ENCODE results near the gene NPHP4. TPM values are rescaled to one million over a fixed set of nuclear protein-coding genes. Genes with fewer than 3 reads are reported as not detected.

The NPHP4 gene
- total RNA-seq, 1 experiment from 2014 or later = 16.8 TPM

DNA sequence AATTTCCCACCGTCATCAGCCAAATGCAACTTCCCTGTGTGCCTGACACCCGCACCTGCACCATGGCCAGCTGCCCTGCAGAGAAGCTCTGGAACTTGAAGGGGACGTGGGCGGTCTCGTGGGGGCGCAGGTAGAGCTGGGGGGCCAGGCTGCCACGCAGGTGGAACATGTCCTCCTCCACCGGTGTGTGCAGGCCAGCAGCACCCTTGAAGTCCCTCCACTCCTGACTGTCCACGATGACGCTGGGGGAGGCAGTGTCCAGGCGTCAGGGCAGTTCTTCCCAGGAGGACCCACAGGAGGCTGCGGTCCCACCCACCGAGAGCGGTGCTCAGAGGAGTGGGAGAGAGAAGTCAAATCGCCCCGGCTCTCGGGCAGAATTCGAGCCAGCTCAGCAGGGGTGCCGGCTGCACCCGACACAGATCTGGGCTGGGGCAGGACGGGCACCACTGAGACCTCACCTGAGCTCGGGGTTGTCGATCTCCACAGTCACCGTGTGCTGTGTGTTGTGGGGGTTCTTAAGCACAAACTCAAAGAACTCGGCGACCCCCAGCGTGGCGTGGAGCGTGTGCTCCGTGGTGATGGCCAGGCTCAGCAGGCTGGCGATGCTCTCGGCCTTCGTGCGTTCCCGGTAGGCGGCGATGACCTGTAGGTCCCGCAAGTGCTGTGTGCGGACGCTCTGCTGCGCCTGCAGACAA, 117.7 kb downstream of the NPHP4 start:
- no peak for ATAC-seq
- Mint-ChIP-seq H3K9me3 (peaks cover 11% of the 10 kb centered on the region), H3K27me3 (ENCODE audit: low read depth) (no peaks in the 10 kb centered on the region), H3K36me3 (peaks cover 25% of the 10 kb centered on the region), H3K27ac (no peak overlapping the region), H3K4me3 (no peak overlapping the region), H3K4me1 (no peaks in the 10 kb centered on the region)
- no peak for TF ChIP-seq EMX1 (CRISPR knock-in tag; IDR thresholded peaks at IDR 0.05)
- TF ChIP-seq, protein P1, sequence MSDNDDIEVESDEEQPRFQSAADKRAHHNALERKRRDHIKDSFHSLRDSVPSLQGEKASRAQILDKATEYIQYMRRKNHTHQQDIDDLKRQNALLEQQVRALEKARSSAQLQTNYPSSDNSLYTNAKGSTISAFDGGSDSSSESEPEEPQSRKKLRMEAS (CRISPR knock-in tag; IDR thresholded peaks at IDR 0.05) = no peak
- TF ChIP-seq PRRX2 (CRISPR knock-in tag; IDR thresholded peaks at IDR 0.05) = no peak
- TF ChIP-seq, protein P2, sequence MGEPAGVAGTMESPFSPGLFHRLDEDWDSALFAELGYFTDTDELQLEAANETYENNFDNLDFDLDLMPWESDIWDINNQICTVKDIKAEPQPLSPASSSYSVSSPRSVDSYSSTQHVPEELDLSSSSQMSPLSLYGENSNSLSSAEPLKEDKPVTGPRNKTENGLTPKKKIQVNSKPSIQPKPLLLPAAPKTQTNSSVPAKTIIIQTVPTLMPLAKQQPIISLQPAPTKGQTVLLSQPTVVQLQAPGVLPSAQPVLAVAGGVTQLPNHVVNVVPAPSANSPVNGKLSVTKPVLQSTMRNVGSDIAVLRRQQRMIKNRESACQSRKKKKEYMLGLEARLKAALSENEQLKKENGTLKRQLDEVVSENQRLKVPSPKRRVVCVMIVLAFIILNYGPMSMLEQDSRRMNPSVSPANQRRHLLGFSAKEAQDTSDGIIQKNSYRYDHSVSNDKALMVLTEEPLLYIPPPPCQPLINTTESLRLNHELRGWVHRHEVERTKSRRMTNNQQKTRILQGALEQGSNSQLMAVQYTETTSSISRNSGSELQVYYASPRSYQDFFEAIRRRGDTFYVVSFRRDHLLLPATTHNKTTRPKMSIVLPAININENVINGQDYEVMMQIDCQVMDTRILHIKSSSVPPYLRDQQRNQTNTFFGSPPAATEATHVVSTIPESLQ (CRISPR knock-in tag; IDR thresholded peaks at IDR 0.05) = no peak
- TF ChIP-seq, protein P3, sequence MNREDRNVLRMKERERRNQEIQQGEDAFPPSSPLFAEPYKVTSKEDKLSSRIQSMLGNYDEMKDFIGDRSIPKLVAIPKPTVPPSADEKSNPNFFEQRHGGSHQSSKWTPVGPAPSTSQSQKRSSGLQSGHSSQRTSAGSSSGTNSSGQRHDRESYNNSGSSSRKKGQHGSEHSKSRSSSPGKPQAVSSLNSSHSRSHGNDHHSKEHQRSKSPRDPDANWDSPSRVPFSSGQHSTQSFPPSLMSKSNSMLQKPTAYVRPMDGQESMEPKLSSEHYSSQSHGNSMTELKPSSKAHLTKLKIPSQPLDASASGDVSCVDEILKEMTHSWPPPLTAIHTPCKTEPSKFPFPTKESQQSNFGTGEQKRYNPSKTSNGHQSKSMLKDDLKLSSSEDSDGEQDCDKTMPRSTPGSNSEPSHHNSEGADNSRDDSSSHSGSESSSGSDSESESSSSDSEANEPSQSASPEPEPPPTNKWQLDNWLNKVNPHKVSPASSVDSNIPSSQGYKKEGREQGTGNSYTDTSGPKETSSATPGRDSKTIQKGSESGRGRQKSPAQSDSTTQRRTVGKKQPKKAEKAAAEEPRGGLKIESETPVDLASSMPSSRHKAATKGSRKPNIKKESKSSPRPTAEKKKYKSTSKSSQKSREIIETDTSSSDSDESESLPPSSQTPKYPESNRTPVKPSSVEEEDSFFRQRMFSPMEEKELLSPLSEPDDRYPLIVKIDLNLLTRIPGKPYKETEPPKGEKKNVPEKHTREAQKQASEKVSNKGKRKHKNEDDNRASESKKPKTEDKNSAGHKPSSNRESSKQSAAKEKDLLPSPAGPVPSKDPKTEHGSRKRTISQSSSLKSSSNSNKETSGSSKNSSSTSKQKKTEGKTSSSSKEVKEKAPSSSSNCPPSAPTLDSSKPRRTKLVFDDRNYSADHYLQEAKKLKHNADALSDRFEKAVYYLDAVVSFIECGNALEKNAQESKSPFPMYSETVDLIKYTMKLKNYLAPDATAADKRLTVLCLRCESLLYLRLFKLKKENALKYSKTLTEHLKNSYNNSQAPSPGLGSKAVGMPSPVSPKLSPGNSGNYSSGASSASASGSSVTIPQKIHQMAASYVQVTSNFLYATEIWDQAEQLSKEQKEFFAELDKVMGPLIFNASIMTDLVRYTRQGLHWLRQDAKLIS (CRISPR knock-in tag; IDR thresholded peaks at IDR 0.05; ENCODE audit: borderline replicate concordance) = no peak
- TF ChIP-seq, protein P4, sequence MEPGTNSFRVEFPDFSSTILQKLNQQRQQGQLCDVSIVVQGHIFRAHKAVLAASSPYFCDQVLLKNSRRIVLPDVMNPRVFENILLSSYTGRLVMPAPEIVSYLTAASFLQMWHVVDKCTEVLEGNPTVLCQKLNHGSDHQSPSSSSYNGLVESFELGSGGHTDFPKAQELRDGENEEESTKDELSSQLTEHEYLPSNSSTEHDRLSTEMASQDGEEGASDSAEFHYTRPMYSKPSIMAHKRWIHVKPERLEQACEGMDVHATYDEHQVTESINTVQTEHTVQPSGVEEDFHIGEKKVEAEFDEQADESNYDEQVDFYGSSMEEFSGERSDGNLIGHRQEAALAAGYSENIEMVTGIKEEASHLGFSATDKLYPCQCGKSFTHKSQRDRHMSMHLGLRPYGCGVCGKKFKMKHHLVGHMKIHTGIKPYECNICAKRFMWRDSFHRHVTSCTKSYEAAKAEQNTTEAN (CRISPR knock-in tag; IDR thresholded peaks at IDR 0.05) = no peak
- no peak for TF ChIP-seq RORB (CRISPR knock-in tag; IDR thresholded peaks at IDR 0.05)
- no peak for TF ChIP-seq JUN (CRISPR knock-in tag; IDR thresholded peaks at IDR 0.05)
- TF ChIP-seq, protein P5, sequence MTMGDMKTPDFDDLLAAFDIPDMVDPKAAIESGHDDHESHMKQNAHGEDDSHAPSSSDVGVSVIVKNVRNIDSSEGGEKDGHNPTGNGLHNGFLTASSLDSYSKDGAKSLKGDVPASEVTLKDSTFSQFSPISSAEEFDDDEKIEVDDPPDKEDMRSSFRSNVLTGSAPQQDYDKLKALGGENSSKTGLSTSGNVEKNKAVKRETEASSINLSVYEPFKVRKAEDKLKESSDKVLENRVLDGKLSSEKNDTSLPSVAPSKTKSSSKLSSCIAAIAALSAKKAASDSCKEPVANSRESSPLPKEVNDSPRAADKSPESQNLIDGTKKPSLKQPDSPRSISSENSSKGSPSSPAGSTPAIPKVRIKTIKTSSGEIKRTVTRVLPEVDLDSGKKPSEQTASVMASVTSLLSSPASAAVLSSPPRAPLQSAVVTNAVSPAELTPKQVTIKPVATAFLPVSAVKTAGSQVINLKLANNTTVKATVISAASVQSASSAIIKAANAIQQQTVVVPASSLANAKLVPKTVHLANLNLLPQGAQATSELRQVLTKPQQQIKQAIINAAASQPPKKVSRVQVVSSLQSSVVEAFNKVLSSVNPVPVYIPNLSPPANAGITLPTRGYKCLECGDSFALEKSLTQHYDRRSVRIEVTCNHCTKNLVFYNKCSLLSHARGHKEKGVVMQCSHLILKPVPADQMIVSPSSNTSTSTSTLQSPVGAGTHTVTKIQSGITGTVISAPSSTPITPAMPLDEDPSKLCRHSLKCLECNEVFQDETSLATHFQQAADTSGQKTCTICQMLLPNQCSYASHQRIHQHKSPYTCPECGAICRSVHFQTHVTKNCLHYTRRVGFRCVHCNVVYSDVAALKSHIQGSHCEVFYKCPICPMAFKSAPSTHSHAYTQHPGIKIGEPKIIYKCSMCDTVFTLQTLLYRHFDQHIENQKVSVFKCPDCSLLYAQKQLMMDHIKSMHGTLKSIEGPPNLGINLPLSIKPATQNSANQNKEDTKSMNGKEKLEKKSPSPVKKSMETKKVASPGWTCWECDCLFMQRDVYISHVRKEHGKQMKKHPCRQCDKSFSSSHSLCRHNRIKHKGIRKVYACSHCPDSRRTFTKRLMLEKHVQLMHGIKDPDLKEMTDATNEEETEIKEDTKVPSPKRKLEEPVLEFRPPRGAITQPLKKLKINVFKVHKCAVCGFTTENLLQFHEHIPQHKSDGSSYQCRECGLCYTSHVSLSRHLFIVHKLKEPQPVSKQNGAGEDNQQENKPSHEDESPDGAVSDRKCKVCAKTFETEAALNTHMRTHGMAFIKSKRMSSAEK (CRISPR knock-in tag; IDR thresholded peaks at IDR 0.05; ENCODE audit: borderline replicate concordance) = no peak
- TF ChIP-seq ZNF138 (CRISPR knock-in tag; conservative IDR thresholded peaks at IDR 0.05) = no peak
- no peak for TF ChIP-seq SMAD4 (CRISPR knock-in tag; IDR thresholded peaks at IDR 0.05)
- CTCF ChIA-PET = no interaction called here
- POLR2A ChIA-PET = no interaction called here
- DNase-seq (ENCODE audit: low spot score) = no peak

DNA sequence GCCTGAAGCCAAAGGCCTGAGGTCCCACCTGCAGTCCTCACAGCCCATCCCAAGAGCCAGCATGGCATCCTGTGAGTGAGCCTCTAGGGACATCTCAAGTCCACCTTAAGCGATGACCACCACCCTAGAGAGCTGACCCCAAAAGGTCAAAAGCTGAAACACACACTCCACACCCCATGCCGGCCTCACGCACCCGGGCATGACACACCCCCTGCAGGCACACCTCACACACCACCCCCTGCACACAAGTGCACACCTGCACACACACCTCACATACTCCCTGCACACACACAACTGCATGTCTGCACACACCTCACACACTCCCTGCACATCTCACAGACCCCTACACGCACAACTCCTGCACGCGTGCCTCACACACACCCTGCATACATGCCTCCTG, 118.7 kb downstream of the NPHP4 start:
- CTCF ChIA-PET = no interaction called here
- Mint-ChIP-seq H3K36me3 (peaks cover 26% of the 10 kb centered on the region), H3K27me3 (ENCODE audit: low read depth) (no peaks in the 10 kb centered on the region), H3K4me3 (no peak overlapping the region), H3K4me1 (no peaks in the 10 kb centered on the region), H3K9me3 (peaks cover 15% of the 10 kb centered on the region), H3K27ac (peak overlapping the region; percentile 48; the same call in 1 of the 2 replicates)
- POLR2A ChIA-PET = no interaction called here
- ATAC-seq = no peak
- TF ChIP-seq, protein P6, sequence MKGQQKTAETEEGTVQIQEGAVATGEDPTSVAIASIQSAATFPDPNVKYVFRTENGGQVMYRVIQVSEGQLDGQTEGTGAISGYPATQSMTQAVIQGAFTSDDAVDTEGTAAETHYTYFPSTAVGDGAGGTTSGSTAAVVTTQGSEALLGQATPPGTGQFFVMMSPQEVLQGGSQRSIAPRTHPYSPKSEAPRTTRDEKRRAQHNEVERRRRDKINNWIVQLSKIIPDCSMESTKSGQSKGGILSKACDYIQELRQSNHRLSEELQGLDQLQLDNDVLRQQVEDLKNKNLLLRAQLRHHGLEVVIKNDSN (CRISPR knock-in tag; IDR thresholded peaks at IDR 0.05) = no peak
- TF ChIP-seq, protein P7, sequence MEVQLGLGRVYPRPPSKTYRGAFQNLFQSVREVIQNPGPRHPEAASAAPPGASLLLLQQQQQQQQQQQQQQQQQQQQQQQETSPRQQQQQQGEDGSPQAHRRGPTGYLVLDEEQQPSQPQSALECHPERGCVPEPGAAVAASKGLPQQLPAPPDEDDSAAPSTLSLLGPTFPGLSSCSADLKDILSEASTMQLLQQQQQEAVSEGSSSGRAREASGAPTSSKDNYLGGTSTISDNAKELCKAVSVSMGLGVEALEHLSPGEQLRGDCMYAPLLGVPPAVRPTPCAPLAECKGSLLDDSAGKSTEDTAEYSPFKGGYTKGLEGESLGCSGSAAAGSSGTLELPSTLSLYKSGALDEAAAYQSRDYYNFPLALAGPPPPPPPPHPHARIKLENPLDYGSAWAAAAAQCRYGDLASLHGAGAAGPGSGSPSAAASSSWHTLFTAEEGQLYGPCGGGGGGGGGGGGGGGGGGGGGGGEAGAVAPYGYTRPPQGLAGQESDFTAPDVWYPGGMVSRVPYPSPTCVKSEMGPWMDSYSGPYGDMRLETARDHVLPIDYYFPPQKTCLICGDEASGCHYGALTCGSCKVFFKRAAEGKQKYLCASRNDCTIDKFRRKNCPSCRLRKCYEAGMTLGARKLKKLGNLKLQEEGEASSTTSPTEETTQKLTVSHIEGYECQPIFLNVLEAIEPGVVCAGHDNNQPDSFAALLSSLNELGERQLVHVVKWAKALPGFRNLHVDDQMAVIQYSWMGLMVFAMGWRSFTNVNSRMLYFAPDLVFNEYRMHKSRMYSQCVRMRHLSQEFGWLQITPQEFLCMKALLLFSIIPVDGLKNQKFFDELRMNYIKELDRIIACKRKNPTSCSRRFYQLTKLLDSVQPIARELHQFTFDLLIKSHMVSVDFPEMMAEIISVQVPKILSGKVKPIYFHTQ (CRISPR knock-in tag; IDR thresholded peaks at IDR 0.05) = no peak
- TF ChIP-seq FOXJ3 (CRISPR knock-in tag; IDR thresholded peaks at IDR 0.05; ENCODE audit: borderline replicate concordance) (no peak), SOX15 (CRISPR knock-in tag; IDR thresholded peaks at IDR 0.05) (no peak)
- no peak for DNase-seq (ENCODE audit: low spot score)
